GM19468 (cell line): ENCODE results near the gene IQCE.
"Not testable (repeated sequence)": the region's sequence is repeated elsewhere in the genome, so short reads cannot be mapped to it uniquely, and the experiment has no call there.

Experiments used
- ATAC-seq: cut with Tn5 transposase; IDR thresholded peaks from one replicate; pipeline ENCODE4 v1.9.1; 2021; ENCODE audit warnings: mild to moderate bottlenecking, moderate library complexity, moderate number of reproducible peaks; ENCODE audit not compliant: unreplicated experiment; ENCODE audit errors: extremely low read depth

IQCE gene

DNA sequence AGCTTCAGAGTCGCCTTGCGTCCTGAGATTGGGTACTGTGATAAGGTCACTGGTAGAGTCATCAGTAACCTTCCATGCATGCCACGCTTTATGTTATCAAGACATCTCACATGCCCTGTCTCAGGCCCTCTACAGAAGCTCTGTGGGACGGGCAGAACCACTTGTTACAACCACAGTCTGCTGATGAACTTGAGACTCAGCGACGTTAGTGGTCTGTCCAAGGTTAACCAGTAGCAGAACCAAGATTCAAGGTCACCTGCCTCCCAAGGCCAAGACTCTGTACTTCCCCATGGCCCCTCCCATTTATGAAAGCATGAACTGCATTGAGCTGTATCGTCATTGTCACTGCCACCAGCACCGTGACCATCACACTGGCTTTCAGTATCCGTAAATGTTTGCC lies 15.0 kb downstream of the IQCE start:
- ATAC-seq, result no peak

DNA sequence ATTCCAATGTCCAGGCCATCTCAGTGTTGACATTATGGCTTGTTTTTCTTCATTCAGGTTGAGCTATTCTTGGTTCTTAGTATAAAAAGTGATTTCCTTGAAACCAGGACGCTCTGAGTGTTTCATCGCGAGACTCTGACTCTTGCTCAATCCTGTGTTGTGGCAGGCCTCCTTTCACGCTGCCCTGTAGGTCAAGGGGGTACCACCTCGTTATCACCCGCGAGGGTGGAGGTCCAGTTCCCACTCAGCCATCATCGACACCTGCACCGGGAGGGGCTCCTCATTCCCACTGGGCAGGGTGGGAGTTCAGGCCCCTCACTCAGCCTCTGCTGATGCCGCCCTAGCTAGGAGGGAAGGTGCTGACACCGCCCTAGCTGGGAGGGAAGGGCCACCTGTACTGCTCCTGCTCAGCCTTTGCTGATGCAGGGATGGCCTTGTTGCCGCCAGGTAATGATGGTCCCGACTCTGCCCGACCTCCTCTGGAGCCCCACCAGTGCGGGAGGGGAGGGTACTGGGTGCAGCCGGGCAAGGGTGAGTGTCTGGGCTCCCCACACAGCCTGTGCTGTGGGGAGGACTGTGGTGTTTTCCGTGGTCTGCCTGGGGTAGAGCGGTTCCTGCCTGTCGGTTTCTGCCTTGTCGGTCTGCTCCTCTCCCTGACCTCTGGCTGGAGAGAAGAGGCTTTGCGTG lies 16.4 kb downstream of the IQCE start:
- no peak for ATAC-seq

DNA sequence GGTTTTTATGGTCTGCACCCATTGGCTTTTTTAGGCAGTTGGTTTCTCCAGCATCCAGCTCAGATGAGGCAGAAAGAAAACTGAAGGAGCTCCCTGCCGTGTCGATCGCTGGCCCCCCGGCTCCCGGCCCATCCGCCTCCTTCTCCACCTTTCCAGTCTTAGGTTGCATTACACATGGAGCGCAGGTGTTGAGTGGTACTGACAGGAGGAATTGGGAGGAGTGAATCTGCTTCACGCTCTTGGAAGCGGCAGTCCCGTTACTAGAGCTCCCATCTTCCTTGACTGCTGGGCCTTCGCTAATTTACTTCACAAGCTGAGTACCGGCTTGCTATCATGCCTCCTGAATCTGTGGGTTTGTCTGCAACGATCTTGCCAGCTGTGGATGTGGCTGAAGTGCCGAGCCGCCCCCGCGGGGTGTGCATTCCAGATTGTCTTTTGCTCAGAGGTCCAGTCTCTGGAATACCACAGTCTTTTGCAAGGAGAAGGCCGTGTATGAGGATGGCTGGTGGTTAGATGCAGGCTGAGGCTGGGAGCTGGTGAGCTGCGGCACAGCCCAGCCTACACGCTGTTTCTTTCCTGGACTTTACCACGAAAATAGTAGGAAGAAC lies 17.1 kb downstream of the IQCE start:
- ATAC-seq, result no peak

DNA sequence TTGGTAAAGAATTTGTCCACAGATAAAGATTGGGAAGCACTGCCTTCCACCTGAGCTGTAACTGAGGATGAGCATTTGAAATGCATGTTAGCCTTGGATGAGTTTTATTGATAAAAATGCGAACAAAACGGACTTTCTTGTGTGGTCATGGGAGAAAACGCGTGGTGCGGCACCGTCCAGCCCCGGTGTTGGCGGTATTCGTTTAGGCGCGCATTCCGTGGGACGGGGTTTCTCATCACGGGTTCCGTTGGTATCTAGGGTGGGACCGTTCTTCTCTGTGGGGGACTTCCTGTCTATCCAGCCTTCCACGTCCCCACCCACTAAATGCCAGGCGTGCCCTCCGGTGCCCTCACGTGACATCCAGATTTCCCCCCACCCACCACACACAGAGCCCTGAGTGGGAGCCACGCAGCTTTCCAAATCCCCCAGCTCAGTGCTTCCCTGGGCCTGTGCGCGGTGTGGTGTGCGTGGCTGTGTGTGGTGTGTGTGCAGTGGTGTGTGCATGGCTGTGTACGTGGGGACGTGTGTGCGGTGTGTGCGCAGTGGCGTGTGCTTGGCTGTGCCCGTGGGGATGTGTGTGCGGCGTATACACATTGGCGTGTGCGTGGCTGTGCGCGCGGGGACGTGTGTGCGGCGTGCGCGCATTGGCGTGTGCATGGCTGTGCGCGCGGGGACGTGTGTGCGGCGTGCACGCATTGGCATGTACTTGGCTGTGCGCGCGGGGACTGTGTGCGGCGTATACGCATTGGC lies 18.1 kb downstream of the IQCE start:
- no peak for ATAC-seq

DNA sequence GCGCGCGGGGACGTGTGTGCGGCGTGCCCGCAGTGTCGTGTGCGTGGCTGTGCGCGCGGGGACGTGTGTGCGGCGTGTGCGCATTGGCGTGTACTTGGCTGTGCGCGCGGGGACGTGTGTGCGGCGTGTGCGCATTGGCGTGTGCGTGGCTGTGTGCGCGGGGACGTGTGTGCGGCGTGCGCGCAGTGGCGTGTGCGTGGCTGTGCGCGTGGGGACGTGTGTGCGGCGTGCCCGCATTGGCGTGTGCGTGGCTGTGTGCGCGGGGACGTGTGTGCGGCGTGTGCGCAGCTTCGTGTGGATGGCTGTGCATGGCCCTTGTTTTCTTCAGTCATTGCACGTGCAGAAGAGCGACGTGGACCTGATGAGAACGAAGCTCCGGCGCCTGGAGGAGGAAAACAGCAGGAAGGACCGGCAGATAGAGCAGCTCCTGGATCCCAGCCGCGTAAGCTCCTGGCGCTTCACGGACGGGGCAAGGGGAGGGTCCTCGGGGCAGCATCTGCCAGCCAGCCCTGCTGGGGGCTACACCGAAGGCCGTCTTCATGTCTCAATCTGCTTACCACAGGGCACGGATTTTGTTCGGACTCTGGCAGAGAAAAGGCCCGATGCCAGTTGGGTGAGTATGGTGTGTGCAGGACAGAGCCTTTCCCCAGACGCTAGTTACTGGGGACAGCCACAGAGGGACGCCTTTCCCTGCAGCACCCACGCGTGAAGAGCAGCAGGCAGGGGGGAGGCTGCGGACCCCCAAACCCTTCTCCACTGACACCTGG lies 19.3 kb downstream of the IQCE start:
- no peak for ATAC-seq

DNA sequence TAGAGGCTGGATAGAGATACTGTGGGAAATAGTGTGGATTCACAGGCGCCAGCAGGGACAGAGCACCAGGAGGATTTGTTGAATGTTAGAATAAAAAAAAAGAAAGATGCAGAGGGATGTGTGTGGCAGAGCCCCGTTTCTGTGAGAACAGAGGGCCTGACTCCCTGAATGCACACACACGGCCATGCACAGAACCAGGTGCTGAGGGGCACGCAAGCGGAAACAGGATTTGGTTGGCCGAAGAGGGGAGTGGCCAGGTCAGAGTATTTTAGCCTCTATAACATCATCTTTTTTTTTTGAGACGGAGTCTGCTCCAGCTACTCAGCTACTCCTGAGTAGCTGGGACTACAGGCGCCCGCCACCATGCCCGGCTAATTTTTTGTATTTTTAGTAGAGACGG lies 21.9 kb downstream of the IQCE start:
- ATAC-seq, result no peak

DNA sequence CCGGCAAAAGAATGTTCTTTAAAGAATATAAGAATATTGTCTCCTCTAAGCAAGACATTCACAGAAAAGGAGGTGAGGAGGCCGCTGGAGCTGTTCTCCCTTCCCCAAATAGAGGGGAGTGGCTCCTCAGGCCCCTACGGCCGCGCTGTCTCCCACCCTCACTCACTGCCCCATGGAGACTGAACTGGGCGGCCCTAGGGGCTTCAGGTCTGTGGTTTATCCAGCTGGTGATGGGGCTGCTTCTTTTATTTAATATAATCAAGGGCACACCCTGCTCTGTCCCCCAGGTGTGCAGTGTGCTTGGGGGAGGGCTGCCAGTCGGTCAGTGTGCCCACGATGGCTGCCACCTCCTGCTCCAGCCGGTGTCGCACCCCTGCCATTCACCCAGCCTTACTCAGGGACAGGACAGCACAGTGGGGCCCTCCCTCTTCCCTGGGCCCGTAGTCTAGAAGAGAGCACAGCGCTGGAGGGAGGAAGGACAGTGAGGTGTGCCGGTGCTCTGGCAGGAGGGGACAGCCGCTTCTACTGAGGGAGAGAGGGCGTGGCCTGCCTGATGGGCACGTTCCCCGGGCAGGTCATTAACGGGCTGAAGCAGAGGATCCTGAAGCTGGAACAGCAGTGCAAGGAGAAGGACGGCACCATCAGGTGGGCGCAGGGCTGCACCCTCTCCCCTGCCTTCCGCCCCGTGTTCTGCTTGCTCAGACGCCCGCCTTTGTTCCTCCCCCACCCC lies 23.4 kb downstream of the IQCE start:
- no peak for ATAC-seq

DNA sequence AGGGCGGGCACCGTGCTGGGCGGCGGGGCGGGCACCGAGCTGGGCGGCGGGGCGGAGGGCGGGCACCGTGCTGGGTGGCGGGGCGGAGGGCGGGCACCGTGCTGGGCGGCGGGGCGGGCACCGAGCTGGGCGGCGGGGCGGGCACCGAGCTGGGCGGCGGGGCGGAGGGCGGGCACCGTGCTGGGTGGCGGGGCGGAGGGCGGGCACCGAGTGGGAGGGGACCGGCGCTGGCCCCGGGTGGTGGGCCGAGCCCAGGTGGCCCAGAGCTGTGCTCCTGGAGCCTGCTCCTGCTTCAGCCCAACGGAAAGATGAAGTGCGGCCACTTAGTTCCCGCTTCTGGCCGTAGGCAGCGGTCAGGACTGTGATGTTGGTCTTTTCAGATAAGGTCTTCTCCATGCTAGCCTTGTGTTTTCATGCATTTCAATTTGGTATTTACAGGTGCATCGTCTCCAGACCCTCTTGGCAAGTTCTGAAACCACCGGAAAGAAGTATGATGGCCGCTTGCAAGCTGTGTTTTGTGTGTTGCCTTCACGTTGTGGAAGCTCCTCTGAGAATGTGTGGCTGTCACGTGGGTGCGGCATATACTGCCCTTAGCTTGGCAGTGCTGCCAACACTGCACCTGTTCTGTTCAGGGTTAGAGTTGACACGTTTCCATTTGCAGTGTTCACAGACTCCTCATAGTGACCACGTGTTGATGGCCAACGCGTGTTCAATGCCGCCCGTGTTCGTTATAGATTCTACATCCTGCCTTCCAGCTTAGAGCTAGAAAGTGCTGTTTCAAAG lies 25.2 kb downstream of the IQCE start:
- no peak for ATAC-seq

DNA sequence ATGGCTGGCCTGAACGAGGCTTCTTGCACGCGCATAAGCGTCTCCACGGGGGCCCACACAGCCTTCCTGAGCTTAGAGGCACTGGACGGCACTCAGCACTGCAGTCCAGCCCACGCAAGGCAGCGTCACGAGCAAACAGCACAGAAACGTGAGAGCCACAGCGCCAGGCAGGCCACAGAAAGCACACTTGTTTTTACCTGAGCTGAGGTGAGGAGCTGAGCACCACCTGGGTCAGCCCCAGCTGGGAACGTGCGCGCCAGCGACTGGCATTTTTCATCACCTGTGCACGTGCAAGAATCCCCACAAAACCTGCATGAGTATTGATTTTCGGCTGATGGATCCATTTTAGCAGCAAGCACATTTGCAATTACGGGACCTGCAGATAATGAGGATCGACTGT lies 26.7 kb downstream of the IQCE start:
- no peak for ATAC-seq

DNA sequence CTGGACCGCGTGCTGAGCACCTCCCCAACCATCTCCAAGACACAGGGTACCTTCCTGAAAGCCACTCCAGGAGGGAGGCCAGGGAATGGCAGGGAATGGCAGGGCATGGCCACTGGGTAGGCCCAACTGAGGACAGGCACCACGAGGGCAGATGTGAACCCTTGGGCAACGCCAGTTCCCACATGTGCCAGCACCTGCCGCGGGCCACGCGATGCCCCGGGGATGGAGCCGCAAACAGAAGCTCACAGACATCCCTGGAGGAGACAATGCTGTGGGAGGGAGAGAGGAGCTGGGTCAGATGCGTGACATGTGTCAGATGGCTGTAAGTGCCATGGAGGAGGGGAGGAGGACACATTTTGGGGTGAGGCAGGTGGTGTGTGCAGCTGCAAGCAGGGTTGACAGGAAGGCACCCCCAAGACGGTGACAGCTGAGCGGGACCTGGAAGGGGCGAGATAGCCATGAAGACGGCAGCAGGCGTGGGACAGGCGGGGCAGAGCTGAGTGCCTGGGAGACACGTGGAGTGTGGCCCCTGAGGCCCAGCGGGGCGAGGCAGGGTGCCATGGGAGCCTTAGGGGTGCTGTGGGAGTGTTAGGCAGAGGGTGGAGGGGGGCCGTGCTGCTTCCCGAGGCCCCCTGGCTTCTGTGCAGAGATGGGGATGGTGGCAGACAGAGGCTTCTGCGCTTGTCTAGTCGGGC lies 27.7 kb downstream of the IQCE start:
- ATAC-seq, result no peak

DNA sequence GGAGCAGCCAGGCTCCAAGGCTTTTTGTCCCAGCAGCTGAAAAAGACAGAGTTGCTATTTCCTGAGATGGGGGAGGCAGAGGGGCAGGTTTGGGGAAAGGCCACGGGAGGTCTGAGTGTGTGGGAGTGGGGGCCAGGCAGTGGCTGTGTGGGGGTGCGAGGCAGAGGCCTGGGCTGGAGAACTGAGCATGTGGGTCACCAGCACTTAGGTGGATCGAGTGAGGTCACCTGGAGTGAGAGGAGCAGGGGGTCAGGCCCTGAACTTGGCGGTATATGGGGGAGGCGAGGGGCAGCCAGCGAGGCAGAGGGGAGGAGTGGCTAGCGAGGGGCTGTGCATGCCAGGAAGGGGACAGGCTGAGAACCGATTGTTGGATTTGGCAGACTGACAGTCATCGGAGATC lies 28.4 kb downstream of the IQCE start:
- ATAC-seq, result no peak

DNA sequence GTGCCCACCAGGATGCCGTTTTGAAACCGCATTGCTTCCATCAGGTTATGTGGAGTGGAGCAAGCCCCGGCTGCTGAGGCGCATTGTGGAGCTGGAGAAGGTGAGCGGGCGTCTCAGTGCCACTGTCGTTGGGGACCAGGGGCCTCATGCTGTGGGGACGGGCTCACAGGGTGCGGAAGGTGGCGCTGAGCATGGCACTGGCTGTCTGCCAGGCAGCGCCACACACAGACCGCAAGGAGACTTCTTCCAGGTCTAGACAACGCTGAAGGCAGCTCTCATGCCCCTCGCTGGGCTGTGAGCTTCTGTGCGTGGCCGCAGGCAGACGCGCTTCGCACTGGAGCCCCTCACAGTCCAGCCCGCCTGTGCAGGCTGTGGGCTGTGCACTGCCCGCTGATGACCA lies 29.0 kb downstream of the IQCE start:
- ATAC-seq, result no peak

DNA sequence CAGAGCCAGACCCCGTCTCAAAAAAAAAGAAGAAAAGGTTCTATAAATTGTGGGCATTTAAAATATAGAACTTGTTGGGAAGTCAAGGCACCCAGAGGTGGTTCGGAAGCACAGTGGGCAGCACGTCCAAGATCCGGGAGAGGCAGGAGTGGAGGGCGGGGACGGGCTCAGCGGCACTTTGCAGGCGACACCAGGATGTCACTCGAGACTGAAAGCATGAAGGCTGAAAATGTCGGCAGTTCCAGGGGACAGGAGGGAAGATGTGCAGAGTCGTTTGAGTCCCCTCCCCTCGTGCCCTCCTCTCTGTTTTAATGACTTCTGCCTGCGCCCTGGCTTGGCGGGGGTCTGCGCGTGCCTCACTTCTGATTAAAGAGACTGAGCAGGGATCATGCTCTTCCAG lies 30.6 kb downstream of the IQCE start:
- ATAC-seq, result no peak

DNA sequence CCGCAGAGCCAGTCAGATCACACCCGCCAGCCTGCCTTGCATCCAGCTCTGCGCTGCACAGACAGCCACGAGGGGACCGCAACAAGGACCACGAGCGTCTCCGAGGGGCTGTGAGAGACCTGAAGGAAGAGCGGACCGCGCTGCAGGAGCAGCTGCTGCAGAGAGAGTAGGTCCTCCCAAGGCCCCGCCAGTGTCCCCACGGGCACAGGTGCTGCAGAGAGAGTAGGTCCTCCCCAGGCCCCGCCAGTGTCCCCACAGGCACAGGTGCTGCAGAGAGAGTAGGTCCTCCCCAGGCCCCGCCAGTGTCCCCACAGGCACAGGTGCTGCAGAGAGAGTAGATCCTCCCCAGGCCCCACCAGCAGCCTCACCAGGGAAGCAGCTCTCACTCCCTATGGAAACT lies 31.2 kb downstream of the IQCE start:
- not testable (repeated sequence) for ATAC-seq

DNA sequence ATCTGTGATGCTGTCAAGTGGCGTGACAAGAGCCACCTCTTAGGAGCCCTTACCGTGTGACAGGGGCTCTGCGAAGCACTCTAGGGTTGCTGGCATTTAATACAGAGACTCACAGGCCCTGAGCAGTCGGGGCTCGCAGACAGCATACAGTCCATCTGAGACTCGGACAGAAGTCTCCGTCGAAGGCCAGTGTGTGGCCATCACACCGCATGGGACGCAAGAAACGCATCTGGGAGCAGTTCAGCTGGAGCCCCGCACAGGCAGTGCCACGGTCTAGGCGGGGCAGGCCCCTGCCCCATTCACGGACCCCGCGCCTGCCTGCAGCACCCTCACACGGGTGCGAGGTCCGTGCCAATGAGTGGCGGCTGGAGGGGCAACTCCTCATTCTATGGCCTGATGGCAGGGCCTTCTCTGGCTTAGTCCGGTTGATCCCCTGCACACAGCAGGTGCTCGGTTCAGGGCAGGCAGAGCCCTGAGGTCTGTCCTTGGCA lies 33.6 kb downstream of the IQCE start:
- no peak for ATAC-seq

DNA sequence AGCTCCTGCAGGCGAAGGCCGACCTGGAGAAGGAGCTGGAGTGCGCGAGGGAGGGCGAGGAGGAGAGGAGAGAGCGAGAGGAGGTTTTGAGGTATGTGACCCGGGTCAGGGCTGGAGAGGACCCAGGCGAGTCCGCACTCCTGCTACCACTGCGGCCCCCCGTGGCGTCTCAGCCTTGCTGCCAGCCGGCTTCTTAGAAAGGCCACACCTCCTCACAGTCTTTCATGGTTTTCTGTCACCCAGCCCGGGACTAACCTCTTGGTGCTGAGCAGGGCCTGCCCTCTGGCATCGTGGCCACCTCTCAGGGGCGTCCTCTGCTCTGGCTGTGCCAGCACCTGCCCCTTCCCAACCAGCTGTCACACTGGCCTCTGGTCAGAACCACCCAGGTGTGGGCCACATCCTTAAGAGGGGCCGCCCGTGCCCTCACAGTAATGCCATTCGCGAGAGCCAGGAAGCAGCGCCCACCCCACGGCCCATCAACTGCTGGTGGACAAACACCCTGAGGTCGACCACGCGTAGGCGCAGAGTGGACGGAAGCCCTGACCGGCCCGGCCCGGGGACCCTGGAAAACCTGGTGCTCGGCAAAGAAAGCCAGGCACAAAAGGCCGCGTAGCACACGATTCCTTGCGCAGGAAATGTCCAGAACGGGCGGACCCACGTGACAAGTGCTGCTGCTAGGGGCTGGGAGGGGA lies 34.4 kb downstream of the IQCE start:
- no peak for ATAC-seq

DNA sequence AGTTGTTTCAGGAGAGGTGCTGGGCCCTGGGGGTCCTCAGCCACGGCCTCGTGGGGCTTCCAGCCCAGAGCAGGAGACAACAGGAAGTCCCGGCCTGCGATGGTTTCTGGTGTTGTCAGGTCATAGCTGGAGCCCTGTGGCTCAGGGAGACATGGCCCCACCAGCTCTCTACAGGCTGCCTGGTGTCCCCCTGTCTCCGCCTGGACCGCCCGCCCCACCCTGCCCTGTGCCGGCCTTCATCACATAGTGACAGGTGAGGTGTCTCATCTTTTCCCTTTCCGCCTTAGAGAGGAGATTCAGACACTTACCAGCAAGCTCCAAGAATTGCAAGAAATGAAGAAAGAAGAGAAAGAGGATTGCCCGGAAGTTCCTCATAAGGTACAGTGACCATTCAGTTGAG lies 35.8 kb downstream of the IQCE start:
- no peak for ATAC-seq

DNA sequence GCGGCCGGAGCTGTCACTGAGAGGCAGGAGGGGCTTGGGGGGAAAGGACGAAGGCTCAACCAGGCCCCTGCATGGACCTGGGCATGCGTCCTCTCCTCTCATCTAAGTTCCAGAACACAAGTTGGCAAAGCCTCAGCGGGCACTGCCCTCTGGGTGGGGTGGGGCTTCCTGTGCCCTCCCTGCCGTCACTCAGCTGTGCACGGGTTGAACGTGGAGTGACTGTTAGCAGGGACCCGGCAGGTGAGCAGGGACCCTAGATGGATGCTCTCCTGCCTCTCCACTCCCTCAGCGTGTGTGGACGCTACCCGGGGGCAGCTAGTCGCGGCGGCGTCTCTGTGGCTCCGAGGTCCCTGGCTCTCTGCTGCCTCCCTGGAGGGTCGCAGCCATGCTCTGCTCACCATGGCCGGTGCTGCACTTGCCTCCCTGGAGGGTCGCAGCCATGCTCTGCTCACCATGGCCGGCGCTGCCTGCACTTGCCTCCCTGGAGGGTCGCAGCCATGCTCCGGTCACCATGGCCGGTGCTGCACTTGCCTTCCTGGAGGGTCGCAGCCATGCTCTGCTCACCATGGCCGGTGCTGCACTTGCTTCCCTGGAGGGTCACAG lies 36.6 kb downstream of the IQCE start:
- no peak for ATAC-seq
